GM10847 (cell line): ENCODE data around the gene CCDC177.

Experiments
- POLR2A ChIP-seq: IDR thresholded peaks from 2 replicates; pipeline ENCODE4 v1.6.1; 2011; ENCODE audit not compliant: insufficient read length; ENCODE audit errors: extremely low read depth

CCDC177 gene

GRCh38 chr14:69574263-69574953 is at the start of gene CCDC177:
TSS of gene CCDC177 (minus strand) at chr14:69574871. CDS start at chr14:69573622, 1,249 bp downstream.
- TF ChIP-seq POLR2A = no peak

- no peak for TF ChIP-seq POLR2A
Measured at GRCh38 chr14:69624136-69624535, 49.5 kb upstream of the CCDC177 start.

GRCh38 chr14:69620981-69621380 is 46.3 kb upstream of the CCDC177 start:
- no peak for TF ChIP-seq POLR2A

- TF ChIP-seq POLR2A = no peak
Measured at GRCh38 chr14:69620211-69620611, 45.5 kb upstream of the CCDC177 start.

GRCh38 chr14:69619012-69619411 is 44.3 kb upstream of the CCDC177 start:
- TF ChIP-seq POLR2A = no peak

GRCh38 chr14:69617796-69618195 is 43.1 kb upstream of the CCDC177 start:
- no peak for TF ChIP-seq POLR2A

- no peak for TF ChIP-seq POLR2A
Measured at GRCh38 chr14:69616408-69616773, 41.7 kb upstream of the CCDC177 start.

- no peak for TF ChIP-seq POLR2A
Measured at GRCh38 chr14:69615496-69616407, 41.1 kb upstream of the CCDC177 start.

GRCh38 chr14:69615121-69615495 is 40.4 kb upstream of the CCDC177 start:
- no peak for TF ChIP-seq POLR2A

GRCh38 chr14:69614592-69614991 is 39.9 kb upstream of the CCDC177 start:
- TF ChIP-seq POLR2A = no peak

- TF ChIP-seq POLR2A = no peak
Measured at GRCh38 chr14:69613312-69614073, 38.8 kb upstream of the CCDC177 start.

- TF ChIP-seq POLR2A = no peak
Measured at GRCh38 chr14:69612783-69613130, 38.1 kb upstream of the CCDC177 start.

GRCh38 chr14:69612014-69612782 is 37.5 kb upstream of the CCDC177 start:
- no peak for TF ChIP-seq POLR2A

GRCh38 chr14:69611172-69612013 is 36.7 kb upstream of the CCDC177 start, which contains the start of gene SUSD6:
TSS of gene SUSD6 (plus strand) at chr14:69611596. CDS start at chr14:69658593, 46,997 bp downstream.
- TF ChIP-seq POLR2A = peak; percentile 32
